ENCODE measurements around the gene CDK10.

DNA sequence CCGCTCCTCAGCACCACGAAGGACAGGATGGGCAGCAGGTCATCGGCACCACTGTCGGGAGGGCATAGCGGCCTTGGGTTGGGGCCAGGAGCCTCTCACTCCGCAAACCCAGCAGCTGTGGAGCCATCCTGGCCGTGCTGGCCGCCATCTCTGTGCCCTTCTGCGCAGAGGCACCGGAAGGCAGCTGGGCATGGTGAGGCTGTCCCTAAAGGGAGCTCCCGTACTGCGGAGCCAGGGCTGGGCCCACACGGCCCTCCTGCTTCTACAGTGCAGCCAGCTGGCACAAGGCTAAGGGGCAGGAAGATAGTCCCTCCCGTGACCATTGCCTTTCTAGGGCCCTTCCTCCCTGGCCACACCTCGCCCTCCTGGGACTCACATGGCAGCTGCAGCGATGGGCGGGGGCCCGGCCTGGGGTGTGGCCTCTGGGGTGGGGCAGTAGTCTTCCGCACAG is 22.0 kb downstream of the CDK10 start:
- TF ChIP-seq, protein P1, sequence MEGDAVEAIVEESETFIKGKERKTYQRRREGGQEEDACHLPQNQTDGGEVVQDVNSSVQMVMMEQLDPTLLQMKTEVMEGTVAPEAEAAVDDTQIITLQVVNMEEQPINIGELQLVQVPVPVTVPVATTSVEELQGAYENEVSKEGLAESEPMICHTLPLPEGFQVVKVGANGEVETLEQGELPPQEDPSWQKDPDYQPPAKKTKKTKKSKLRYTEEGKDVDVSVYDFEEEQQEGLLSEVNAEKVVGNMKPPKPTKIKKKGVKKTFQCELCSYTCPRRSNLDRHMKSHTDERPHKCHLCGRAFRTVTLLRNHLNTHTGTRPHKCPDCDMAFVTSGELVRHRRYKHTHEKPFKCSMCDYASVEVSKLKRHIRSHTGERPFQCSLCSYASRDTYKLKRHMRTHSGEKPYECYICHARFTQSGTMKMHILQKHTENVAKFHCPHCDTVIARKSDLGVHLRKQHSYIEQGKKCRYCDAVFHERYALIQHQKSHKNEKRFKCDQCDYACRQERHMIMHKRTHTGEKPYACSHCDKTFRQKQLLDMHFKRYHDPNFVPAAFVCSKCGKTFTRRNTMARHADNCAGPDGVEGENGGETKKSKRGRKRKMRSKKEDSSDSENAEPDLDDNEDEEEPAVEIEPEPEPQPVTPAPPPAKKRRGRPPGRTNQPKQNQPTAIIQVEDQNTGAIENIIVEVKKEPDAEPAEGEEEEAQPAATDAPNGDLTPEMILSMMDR (conservative IDR thresholded peaks at IDR 0.05; ENCODE audit: low read depth, low read length): no peak
- no peak for TF ChIP-seq EZH2 (IDR thresholded peaks at IDR 0.05; ENCODE audit: borderline replicate concordance, low read depth, low read length, poor library complexity, severe bottlenecking)

Data from A673 (cell line).